ENCODE measurements around the gene HSPB6. TPM values are rescaled to one million over a fixed set of nuclear protein-coding genes. Genes with fewer than 3 reads are reported as not detected.

The HSPB6 gene
- total RNA-seq, 1 donor from 2014 or later: 1.9 TPM

GRCh38 chr19:35784503-35785338 is 27.9 kb upstream of the HSPB6 start:
- H3K9me3 Mint-ChIP-seq (ENCODE audit: unreplicated experiment): no peaks in the 10 kb centered on the region
- Histone ChIP-seq H3K4me1 (ENCODE audit: insufficient read depth, low read length) (no peaks in the 10 kb centered on the region), H3K4me2 (ENCODE audit: low read length) (no peak overlapping the region), H3K27ac (ENCODE audit: low read depth, low read length) (no peak overlapping the region), H3K4me3 (ENCODE audit: insufficient read depth, low read depth, low read length) (no peak overlapping the region), H3K9ac (ENCODE audit: low read length) (no peak overlapping the region), H4K20me1 (ENCODE audit: insufficient read depth, low read length) (no peaks in the 10 kb centered on the region), H3K36me3 (ENCODE audit: insufficient read depth, low read length) (no peaks in the 10 kb centered on the region), H3K27me3 (ENCODE audit: insufficient read depth, low read length) (no peaks in the 10 kb centered on the region), H3K9me3 (ENCODE audit: insufficient read depth, low read depth, low read length) (no peaks in the 10 kb centered on the region), H2AFZ (ENCODE audit: low read depth, low read length) (no peak overlapping the region), H3K79me2 (ENCODE audit: insufficient read depth, low read length) (no peaks in the 10 kb centered on the region)
- H3K4me3 Mint-ChIP-seq (ENCODE audit: unreplicated experiment): no peak overlapping the region
- H3K4me1 Mint-ChIP-seq (ENCODE audit: low read depth, unreplicated experiment): peaks cover 4% of the 10 kb centered on the region
- no peak for TF ChIP-seq CTCF (IDR thresholded peaks at IDR 0.05; ENCODE audit: insufficient read depth, low read depth, low read length)
- DNase-seq (ENCODE audit: low read depth): no peak
- peaks cover 11% of the 10 kb centered on the region for H3K36me3 Mint-ChIP-seq (ENCODE audit: low read depth, unreplicated experiment)
- H3K27ac Mint-ChIP-seq (ENCODE audit: unreplicated experiment): no peak overlapping the region
- FAIRE-seq: no peak
- H3K27me3 Mint-ChIP-seq (ENCODE audit: low read depth, unreplicated experiment): peaks cover 39% of the 10 kb centered on the region

GRCh38 chr19:35783469-35784434 is 26.9 kb upstream of the HSPB6 start:
- H3K27ac Mint-ChIP-seq (ENCODE audit: unreplicated experiment): no peak overlapping the region
- H3K4me3 ChIP-seq (ENCODE audit: insufficient read depth, low read depth, low read length): no peak overlapping the region
- H3K4me3 Mint-ChIP-seq (ENCODE audit: unreplicated experiment): no peak overlapping the region

More at GRCh38 chr19:35783469-35784434, 26.9 kb upstream of the HSPB6 start:
- peaks cover 11% of the 10 kb centered on the region for H3K36me3 Mint-ChIP-seq (ENCODE audit: low read depth, unreplicated experiment)
- no peaks in the 10 kb centered on the region for H3K36me3 ChIP-seq (ENCODE audit: insufficient read depth, low read length)
- H4K20me1 ChIP-seq (ENCODE audit: insufficient read depth, low read length): no peaks in the 10 kb centered on the region
- H3K4me2 ChIP-seq (ENCODE audit: low read length): no peak overlapping the region
- H3K9me3 Mint-ChIP-seq (ENCODE audit: unreplicated experiment): no peaks in the 10 kb centered on the region
- DNase-seq (ENCODE audit: low read depth) (no peak), FAIRE-seq (no peak)
- H3K79me2 ChIP-seq (ENCODE audit: insufficient read depth, low read length): no peaks in the 10 kb centered on the region
- no peak overlapping the region for H3K9ac ChIP-seq (ENCODE audit: low read length)
- H3K4me1 ChIP-seq (ENCODE audit: insufficient read depth, low read length): no peaks in the 10 kb centered on the region
- no peaks in the 10 kb centered on the region for H3K9me3 ChIP-seq (ENCODE audit: insufficient read depth, low read depth, low read length)
- no peak overlapping the region for H3K27ac ChIP-seq (ENCODE audit: low read depth, low read length)
- H3K4me1 Mint-ChIP-seq (ENCODE audit: low read depth, unreplicated experiment): peaks cover 4% of the 10 kb centered on the region
- no peaks in the 10 kb centered on the region for H3K27me3 ChIP-seq (ENCODE audit: insufficient read depth, low read length)
- peaks cover 37% of the 10 kb centered on the region for H3K27me3 Mint-ChIP-seq (ENCODE audit: low read depth, unreplicated experiment)
- no peak for TF ChIP-seq CTCF (IDR thresholded peaks at IDR 0.05; ENCODE audit: insufficient read depth, low read depth, low read length)
- TF ChIP-seq EZH2 (IDR thresholded peaks at IDR 0.05; ENCODE audit: insufficient read depth, low read length): no peak
- H2AFZ ChIP-seq (ENCODE audit: low read depth, low read length): no peak overlapping the region

Data from astrocyte (in vitro differentiated cells and primary cell).